ENCODE results near the gene ACE.

The ACE gene

GRCh38 chr17:63476854-63477479 lies at the start of gene ACE:
ACE (plus strand) TSS chr17:63477061; CDS start chr17:63477095, 34 bp downstream.
- DNase-seq (ENCODE audit: low spot score): peak; percentile 28

- DNase-seq (ENCODE audit: low spot score): no peak
Observed at GRCh38 chr17:63429766-63430165, 47.1 kb upstream of the ACE start.

- DNase-seq (ENCODE audit: low spot score): no peak
Observed at GRCh38 chr17:63430223-63430622, 46.6 kb upstream of the ACE start.

- no peak for DNase-seq (ENCODE audit: low spot score)
Observed at GRCh38 chr17:63431618-63431938, 45.3 kb upstream of the ACE start.

- DNase-seq (ENCODE audit: low spot score): no peak
Observed at GRCh38 chr17:63431939-63432804, 44.7 kb upstream of the ACE start.

- DNase-seq (ENCODE audit: low spot score): no peak
Observed at GRCh38 chr17:63433746-63434591, 42.9 kb upstream of the ACE start.

GRCh38 chr17:63434951-63435571 lies 41.8 kb upstream of the ACE start:
- peak; percentile 42 for DNase-seq (ENCODE audit: low spot score)

- DNase-seq (ENCODE audit: low spot score): no peak
Observed at GRCh38 chr17:63435681-63436522, 41.0 kb upstream of the ACE start.

- DNase-seq (ENCODE audit: low spot score): no peak
Observed at GRCh38 chr17:63436523-63437110, 40.2 kb upstream of the ACE start.

- DNase-seq (ENCODE audit: low spot score): no peak
Observed at GRCh38 chr17:63437287-63438091, 39.4 kb upstream of the ACE start.

GRCh38 chr17:63438092-63439051 lies 38.5 kb upstream of the ACE start:
- DNase-seq (ENCODE audit: low spot score): no peak

GRCh38 chr17:63439687-63440086 lies 37.2 kb upstream of the ACE start:
- peak; percentile 59 for DNase-seq (ENCODE audit: low spot score)

GRCh38 chr17:63440127-63440769 lies 36.6 kb upstream of the ACE start:
- peak; percentile 63 for DNase-seq (ENCODE audit: low spot score)

- no peak for DNase-seq (ENCODE audit: low spot score)
Observed at GRCh38 chr17:63440770-63441335, 36.0 kb upstream of the ACE start.

GRCh38 chr17:63441654-63442053 lies 35.2 kb upstream of the ACE start:
- no peak for DNase-seq (ENCODE audit: low spot score)

GRCh38 chr17:63442074-63442473 lies 34.8 kb upstream of the ACE start:
- DNase-seq (ENCODE audit: low spot score): no peak

GRCh38 chr17:63442549-63443035 lies 34.3 kb upstream of the ACE start:
- DNase-seq (ENCODE audit: low spot score): no peak

GRCh38 chr17:63443053-63443452 lies 33.8 kb upstream of the ACE start:
- no peak for DNase-seq (ENCODE audit: low spot score)
